ENCODE results near the gene KHDC1L.
"Not testable (repeated sequence)": the region's sequence is repeated elsewhere in the genome, so short reads cannot be mapped to it uniquely, and the experiment has no call there.

The KHDC1L gene, protein sequence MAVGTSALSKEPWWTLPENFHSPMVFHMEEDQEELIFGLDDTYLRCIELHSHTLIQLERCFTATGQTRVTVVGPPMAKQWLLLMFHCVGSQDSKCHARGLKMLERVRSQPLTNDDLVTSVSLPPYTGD

DNA sequence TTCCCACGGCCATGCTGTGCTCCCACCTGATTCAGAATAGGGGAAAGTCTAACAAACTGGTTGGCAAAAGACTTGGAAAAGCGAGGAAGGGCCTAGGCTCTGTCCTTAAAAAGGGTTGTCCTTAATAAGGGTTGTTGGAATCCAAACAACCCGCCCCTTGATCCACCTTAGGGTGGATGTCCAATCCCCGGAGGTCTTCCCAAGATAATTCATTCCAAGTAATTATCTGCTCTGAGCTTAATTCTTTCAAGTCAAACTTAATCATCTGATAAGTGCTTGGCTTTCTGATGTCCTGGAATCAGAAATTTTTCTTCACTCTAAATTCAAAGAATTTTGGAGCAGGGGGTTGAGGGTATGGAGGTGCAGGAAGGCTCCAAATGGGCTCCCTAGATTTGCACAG lies at the start of gene KHDC1L:
Gene KHDC1L (minus strand): TSS at position 101 of the 400 bp plus-strand sequence. CDS start 88 bp downstream, at position 13.
- no peak for DNase-seq

DNA sequence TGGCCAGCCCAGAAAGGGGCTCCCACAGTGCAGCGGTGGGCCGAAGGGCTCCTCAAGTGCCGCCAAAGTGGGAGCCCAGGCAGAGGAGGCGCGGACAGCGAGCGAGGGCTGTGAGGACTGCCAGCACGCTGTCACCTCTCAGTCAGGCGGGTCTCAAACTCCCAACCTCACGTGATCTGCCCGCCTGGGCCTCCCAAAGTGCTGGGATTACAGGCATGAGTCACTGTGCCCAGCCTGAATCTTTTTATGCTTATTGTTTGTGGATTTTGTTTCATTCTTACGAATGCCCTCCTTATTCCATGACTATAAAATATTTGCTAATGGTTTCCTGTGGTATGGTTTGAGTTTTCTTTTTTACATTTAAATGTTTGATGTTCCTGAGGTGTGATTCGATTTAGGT lies 44.0 kb upstream of the KHDC1L start:
- not testable (repeated sequence) for DNase-seq

DNA sequence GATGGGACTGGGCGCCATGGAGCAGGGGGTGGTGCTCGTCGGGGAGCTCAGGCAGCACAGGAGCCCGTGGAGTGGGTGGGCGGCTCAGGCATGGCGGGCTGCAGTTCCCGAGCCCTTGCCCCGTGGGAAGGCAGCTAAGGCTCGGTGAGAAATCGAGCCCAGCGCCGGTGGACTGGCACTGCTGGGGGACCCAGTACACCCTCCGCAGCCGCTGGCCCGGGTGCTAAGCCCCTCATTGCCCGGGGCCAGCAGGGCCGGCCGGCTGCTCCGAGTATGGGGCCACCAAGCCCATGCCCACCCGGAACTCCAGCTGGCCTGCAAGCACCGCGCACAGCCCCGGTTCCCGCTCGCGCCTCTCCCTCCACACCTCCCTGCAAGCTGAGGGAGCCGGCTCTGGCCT lies 43.6 kb upstream of the KHDC1L start:
- not testable (repeated sequence) for DNase-seq

DNA sequence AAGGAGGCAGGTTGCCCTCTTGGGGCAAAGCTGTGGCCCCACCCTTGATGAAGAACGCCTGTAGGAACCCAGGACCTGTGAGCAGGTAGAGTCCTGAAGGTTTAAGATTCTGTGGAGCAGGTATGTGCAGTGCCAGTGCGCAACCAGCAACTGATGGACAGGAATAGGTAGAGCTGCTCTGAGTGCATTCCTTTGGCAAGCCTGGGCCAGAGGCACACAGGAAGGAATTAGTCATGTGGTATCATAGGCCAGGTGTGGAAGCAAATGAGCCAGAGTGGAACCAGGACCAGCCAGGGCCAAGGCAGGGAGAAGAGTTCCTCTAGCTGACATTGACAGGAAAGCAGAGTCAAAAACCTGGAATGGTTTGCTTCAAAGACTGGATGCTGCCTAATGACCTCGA lies 39.1 kb upstream of the KHDC1L start:
- DNase-seq = no peak

DNA sequence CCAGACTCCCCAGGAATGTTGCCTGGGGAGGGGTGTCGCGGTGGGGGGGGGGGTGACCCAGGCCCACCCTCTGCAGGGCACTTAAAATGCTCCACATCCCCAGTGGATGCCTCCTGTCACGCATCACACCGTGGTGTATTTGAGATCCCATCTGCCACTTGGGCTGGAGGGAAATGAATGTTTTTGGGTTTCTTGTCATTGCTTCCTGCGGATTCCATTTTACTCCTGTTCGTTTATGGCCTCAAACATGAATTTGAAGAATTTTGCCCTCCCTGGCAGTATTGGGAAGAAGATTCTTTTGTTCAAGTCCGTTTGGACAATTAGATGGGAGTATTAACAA lies 38.2 kb upstream of the KHDC1L start:
- no peak for DNase-seq

DNA sequence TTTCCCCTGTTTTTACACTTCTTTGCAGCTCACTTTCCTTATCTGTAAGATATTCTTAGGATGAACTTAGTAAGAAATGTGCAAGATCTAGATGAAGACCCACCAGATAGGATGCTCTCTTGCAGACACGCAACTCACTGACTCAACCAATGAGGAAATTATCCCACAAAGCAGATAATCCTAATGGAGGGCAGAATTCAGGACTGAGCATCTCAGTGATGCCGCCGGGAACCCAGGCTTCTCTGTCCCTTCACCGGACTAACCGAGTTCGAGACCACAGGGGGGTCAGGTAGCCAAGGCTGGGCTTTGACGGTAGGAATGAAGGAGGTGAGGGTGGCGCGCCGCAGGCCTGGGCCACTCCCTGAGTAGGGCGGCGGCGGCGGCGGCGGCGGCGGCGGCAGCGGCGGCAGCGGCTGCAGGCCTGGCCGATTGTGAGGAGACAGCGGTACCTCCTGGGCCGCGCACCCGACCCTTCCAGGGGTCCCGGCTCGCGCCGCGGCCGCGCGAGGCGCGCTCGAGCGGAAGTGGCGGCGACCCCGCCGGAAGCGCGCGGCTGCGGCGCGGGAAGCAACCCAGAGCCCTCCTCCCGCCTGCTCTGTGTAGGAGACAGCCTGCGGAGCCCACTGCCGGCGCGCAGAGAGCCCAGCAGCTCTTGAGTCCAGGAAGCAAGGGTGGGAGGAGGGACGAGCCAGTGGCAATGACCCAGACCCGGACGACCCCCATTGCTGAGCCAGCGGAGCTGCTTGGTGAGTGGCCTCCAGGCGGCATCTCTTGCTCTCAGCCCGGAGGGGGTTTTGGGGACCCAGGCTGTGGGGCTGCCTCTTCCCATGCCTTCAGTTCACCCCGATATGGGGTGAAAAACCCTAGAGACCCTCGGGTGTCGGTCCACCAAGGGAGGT lies 37.6 kb upstream of the KHDC1L start, which contains the start of gene KHDC1:
Gene KHDC1 (minus strand): TSS at position 526 of the 899 bp plus-strand sequence. CDS start 20,679 bp downstream, outside the sequence.
- DNase-seq = peak; percentile 52

DNA sequence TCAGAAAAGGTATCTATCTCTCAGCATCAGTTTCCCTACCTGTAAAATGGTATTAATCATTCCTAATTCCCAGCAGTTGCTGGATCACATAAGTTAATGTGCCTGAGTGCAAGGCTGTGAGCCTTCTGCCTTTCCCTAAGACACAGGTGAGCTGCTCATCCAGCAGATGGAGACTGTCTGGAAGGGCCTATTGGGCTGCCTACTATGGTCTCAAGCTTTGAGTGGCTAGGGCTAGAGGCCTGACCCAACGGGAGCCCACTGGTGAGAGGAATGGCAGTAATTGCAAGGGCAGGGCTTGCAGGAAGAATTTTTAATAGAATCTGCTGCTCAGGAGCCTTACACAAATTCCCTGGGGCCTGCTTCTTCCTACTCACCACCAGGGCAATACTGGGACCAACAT lies 33.4 kb upstream of the KHDC1L start:
- no peak for DNase-seq

DNA sequence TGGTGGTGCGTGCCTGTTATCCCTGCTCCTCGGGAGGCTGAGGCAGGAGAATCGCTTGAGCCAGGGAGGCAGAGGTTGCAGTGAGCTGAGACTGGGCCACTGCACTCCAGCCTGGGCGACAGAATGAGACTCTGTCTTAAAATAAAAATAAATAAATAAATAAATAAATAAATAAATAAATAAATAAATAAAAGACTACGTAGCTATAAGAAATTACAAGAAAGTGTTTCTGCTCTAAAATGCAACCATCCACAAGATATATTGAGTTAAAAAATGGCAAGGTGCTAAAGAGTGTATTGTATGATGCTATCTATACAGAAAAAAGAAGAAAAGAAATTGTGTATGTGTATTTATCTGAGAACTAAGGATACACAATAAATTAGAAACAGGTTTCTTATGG lies 29.0 kb upstream of the KHDC1L start:
- DNase-seq = not testable (repeated sequence)

DNA sequence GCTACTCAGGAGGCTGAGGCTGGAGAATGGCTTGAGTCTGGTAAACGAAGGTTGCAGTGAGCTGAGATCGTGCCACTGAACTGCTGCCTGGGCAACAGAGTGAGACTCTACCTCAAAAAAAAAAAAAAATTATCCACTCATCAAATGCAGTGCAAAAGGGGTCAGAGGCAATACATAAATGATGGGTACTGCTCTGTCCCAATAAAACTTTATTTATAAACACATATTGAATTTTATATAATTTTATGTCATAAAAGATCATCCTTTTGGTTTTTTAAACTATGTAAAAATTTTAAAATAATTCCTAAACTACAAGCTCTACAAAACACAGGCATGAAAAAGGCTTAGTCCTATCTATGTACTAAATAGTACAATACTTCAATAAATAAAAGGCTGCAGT lies 27.4 kb upstream of the KHDC1L start:
- DNase-seq = no peak

DNA sequence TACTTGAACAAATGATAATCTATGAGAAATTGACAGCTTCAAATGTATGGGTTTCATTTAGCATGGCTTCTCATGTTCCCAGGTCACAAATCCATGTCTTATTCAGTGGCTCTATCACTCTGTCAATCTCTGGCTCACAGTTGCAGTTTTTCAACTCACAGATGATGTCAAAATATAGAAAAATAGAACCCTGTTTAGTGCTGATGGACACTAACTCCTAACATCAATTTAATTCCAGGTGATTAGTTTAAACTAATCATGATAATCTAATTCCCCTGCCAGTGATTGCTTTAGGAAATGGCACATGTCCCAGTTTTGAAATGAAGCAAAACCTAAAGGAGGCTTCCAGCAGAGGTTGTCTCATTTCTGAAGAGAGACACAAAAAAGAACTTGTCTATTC lies 24.7 kb upstream of the KHDC1L start:
- no peak for DNase-seq

DNA sequence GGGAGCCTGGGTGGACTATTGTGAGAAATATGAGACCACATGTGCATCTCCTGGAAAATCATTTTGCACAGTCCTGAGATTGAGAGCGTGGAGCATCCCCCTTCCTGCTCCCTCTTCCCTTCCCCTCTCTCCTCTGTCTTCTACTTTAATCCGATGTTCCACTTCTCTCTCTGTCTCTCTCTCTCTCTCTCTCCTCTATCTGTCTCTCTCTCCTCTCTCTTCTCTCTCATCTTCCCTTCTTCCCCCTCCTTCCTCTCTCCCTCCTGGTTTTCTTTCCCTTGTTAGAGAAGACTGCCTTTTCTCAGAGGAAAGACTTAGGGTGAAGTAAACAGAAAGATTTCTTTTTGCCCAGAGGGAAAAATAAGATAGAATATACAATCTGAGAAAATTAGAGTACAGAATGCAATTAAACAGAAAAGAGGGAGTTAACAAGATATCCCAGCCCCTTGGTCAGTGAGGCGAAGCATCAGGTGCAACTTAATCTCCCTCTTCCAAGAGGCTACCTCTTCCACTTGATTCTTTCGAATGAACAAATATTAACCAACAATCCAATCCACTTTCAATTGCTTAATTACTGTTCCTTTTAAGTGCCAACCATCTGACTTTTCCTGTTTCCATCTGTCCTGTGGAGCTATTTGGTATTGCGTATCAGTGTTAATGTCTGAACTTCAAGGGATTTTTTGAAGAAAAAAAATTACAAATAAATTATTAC lies 23.1 kb upstream of the KHDC1L start:
- no peak for DNase-seq

DNA sequence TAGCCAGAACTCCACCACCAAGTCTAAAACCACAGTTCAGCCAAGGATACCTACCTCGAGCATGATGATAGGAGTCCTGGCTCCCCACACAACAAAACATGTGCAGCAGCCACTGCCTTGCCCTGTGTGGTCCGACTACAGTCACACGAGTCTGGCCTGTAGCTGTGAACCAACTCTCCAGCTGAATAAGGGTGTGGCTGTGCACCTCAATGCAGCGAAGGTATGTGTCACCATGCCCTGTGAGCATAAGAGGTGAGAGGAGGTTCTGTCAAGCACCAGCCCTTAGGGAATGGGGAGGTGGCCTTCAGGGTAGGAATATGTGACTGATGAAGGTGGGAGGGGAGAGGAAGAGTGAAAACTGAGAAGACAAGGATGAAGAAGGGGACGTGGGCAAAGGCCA lies 16.7 kb upstream of the KHDC1L start:
- no peak for DNase-seq

DNA sequence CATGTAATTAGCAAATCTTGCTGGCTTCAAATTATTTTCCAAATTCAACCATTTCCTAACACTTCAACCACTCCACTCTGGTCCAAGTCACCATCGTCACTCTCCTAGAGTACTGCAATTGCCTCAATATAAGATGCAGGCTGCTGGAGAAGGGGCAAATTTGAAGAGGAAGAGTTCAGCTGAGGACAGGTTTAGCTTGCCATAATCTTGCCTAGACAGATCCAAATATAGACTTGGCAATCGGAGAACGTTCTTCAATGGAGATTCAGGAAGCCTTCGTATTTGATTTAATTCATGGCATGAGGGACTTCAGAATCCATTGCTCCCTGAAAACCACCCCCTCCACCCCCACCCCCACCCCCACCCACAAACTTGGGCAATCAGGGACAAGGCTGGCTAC lies 15.4 kb upstream of the KHDC1L start:
- no peak for DNase-seq

DNA sequence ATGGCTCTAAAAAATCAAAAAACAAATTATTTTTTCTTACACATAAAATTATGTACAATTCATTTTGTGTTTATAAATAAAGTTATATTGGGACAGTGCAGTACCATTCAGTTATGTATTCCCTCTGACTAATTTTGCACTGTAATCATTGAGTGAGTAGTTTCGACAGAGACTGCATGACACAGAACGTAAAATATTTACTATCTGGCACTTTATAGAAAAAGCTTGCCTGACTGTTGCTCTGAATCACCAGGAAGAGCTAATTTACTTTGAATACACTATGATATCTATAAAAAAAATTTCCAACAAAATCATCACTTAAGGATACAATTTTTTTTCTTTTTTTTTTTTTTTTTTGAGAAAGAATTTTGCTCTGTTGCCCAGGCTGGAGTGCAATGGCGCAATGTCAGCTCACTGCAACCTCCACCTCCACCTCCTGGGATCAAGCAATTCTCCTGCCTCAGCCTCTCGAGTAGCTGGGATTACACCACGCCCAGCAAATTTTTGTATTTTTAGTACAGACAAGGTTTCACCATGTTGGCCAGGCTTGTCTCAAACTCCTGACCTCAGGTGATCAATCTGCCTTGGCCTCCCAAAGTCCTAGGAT lies 11.0 kb upstream of the KHDC1L start:
- no peak for DNase-seq

DNA sequence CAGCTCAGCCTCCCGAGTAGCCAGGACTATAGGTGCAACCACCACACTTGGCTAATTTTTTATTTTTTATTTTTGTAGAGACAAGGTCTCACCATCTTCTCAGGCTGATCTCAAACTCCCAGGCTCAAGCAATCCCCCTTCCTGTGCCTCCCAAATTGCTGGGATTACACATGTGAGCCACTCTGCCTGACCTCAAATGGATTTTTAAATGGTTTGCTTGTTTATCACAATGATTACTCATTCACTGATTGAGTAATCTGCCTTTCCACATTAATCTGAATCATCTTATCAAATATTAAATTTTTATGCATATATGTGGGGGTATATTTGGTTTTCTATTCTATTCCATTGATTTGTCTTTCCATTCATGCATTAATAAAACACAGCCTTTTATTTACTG lies 9.4 kb upstream of the KHDC1L start:
- DNase-seq = no peak

DNA sequence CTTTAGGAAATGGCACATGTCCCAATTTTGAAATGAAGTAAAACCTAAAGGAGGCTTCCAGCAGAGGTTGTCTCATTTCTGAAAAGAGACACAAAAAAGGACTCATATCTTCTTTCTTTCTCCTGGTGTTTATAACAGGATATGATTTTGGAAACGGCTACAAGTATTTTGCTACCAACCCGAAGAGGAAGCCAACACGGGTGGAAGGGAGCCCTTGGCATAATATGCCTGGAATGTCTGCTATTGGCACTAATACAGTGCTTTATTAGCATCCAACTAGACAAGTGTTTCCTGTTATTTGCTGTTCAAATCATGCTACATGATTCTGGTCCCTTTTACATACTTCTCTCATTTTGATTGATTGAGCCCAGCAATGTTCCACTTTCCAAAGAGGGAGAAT lies 8.7 kb upstream of the KHDC1L start:
- DNase-seq = not testable (repeated sequence)

DNA sequence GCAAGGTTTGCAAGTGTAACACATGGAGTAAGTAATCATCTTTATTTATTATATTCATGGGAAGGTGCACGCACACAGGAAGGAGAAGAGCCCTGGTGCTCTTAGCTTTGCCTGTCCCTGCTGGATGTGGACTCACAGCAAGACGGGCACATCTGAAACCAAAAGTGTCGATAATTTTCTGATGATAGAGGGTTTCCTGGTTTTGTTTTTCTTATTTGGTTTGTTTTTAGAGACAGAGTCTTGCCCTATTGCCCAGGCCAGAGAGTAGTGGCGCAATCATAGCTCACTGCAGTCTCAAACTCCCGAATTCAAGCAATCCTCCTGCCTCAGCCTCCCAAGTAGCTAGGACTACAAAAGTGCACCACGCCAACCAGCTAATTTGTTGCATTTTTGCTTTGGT lies 7.8 kb upstream of the KHDC1L start:
- DNase-seq = no peak

DNA sequence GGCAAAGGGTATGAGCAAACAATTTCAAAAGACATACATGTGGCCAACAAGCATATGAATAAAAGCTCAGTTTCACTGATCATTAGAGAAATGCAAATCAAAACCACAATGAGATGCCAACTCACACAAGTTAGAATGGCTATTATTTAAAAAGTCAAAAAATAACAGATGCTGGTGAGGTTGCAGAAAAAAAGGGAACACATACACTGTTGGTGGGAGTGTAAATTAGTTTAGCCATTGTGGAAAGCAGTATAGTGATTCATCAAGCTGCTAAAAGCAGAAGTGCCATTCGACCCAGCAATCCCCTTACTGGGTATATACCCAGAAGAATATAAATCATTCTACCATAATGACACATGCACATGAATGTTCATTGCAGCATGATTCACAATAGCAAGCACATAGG lies 6.7 kb upstream of the KHDC1L start:
- no peak for DNase-seq

DNA sequence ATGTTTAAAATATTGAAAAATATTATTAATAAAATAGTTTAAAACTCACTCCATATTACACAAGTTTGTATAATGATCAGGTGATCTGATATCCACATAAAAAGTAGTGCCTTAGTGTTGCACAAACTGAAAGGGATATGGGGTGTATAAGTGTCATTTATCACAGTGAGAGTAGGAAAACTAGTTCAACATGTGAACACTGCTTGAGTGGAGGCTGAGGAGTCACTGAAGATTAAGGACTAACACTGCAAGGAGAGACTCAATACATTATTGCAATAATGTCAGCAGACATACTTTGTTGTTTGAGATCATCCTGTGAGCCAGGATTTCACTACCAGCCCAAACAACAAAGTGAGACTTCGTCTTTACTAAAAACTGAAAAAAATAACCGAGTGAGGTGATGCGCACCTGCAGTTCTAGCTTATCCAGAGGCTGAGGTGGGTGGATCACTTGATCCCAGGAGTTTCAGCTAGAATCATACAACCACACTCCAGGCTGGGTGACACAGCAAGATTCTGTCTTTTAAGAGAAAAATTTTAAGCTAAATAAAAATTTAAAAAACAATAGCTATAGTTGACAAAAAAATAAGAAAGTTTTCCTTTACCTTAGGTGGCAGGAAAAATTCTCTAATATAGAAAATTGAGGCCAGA lies 2.4 kb upstream of the KHDC1L start:
- DNase-seq = no peak

DNA sequence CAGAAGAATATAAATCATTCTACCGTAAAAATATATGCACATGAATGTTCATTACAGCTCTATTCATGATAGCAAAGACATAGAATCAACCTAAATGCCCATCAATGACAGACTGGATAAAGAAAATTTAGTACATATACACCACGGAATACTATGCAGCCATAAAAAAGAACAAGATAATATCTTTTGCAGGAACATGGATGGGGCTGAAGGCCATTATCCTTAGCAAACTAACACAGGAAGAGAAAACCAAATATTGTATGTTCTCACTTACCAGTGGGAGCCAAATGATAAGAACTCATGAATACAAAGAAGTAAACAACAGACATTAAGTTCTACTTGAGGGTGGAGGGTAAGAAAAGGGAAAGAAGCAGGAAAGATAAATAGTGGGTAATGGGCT lies 8.4 kb downstream of the KHDC1L start:
- DNase-seq = no peak

DNA sequence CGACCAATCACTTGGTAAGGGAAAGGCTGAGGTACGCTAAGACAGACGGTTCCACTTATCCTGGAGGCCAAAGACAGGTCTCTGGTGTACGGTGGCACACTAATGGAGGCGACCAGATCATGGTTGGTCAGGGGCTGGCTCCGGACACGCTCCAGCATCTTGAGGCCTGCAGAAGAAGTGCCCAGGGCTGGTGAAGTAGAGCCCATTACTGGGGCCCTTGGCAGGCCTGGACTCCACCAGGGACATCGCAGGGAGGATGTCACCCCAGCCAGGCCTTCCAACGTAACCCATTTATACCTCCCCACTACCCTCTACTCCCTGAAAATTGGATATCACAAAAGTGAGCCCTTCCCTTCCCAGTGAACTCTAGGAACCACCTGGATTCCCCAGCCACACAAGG lies 16.2 kb downstream of the KHDC1L start:
- DNase-seq = no peak

DNA sequence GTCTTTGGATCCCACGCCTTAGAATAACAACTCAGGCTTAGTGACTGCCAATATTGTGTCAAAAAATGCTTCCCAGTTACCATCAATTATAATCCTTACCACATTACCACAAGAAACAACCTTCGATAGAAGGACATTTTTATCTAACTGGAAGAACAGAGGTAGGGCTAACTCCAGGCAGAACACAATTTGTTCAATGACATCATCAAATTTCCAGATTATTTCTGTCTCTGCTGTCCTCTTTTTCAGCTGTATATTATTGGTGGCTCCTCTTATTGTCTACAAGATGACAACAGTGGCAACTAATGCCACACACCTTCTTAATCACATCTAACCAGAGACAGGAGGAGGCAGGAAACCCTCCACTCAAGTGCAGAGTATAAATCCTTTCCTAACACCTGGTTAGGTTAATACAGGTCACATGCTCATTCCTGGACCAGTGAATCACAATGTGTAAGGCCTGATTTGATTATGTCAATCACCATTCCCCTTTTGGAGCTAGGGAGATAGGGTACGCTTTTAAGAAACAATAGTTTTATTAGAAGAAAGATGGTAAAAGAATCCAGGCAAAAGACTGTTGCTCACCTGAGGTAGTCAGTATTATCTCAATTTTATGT lies 18.0 kb downstream of the KHDC1L start:
- DNase-seq = no peak

DNA sequence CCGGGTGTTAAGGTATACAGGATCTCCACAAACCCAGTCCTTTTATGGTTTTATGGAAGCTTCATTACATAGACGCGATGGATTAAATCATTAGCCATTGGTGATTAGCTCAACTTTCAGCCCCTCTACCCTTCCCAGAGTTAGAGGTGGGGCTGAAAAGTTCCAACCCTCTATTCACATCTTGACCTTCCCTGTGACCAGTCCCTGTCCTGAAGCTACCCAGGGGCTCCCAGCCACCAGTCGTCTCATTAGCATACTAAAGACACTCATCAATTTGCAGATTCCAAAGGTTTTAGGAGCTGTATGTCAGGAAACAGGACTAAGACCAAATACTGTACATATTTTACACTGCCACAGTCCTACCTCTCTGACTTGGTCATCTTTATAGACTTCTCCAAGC lies 21.0 kb downstream of the KHDC1L start:
- no peak for DNase-seq

Data from CD4-positive, alpha-beta T cell treated with Interleukin-4 for 4 hours (primary cell).